H9 (cell line): ENCODE measurements around the gene PCOLCE2. TPM values are rescaled to one million over a fixed set of nuclear protein-coding genes. Genes with fewer than 3 reads are reported as not detected.

Experiments used
- DNase-seq: peaks from one replicate; pipeline ENCODE4 v3.0.0-alpha.2; 2017
- H2AFZ ChIP-seq: one replicate; pipeline ENCODE4 v1.6.1; 2013; ENCODE audit warnings: mild to moderate bottlenecking, low read length, control low read depth, moderate library complexity
- H2AK5ac ChIP-seq: 2 replicates; pipeline ENCODE4 v1.6.1; 2013; ENCODE audit warnings: low read length, control low read depth, mixed read lengths; ENCODE audit not compliant: insufficient read length
- H2BK120ac ChIP-seq: one replicate; pipeline ENCODE4 v1.6.1; 2013; ENCODE audit warnings: low read depth, mild to moderate bottlenecking, low read length, control low read depth, inconsistent platforms; ENCODE audit not compliant: poor library complexity, severe bottlenecking
- H2BK12ac ChIP-seq: 2 replicates; pipeline ENCODE4 v1.6.1; 2013; ENCODE audit warnings: low read length, control low read depth, mixed read lengths, low read depth; ENCODE audit not compliant: insufficient read length
- H2BK15ac ChIP-seq: 2 replicates; pipeline ENCODE4 v1.6.1; 2013; ENCODE audit warnings: low read depth, low read length, control low read depth
- H2BK20ac ChIP-seq: one replicate; pipeline ENCODE4 v1.6.1; 2013; ENCODE audit warnings: low read depth, mild to moderate bottlenecking, low read length, control low read depth, inconsistent platforms; ENCODE audit not compliant: poor library complexity, severe bottlenecking
- H2BK5ac ChIP-seq: 2 replicates; pipeline ENCODE4 v1.6.1; 2013; ENCODE audit warnings: low read length, control low read depth, mixed read lengths; ENCODE audit not compliant: insufficient read length
- H3K14ac ChIP-seq: 2 replicates; pipeline ENCODE4 v1.6.1; 2013; ENCODE audit warnings: low read length, control low read depth; ENCODE audit not compliant: insufficient read depth
- H3K18ac ChIP-seq: 2 replicates; pipeline ENCODE4 v1.6.1; 2013; ENCODE audit warnings: low read depth, mild to moderate bottlenecking, mixed read lengths, low read length, control low read depth; ENCODE audit not compliant: insufficient read length
- H3K23ac ChIP-seq: 2 replicates; pipeline ENCODE4 v1.6.1; 2013; ENCODE audit warnings: low read length, control low read depth, mixed read lengths, low read depth; ENCODE audit not compliant: insufficient read length
- H3K23me2 ChIP-seq: 2 replicates; pipeline ENCODE4 v1.6.1; 2013; ENCODE audit warnings: low read depth, mild to moderate bottlenecking, mixed read lengths, low read length, control low read depth; ENCODE audit not compliant: insufficient read length, poor library complexity, severe bottlenecking
- H3K27ac ChIP-seq: 2 replicates; pipeline ENCODE4 v1.5.1; 2013; ENCODE audit warnings: low read length, control low read depth, mixed read lengths, low read depth; ENCODE audit not compliant: insufficient read length
- H3K27me3 ChIP-seq: 2 replicates; pipeline ENCODE4 v1.6.1; 2013; ENCODE audit warnings: low read length, control low read depth, inconsistent platforms; ENCODE audit not compliant: insufficient read depth
- H3K4ac ChIP-seq: 2 replicates; pipeline ENCODE4 v1.6.1; 2013; ENCODE audit warnings: low read depth, mild to moderate bottlenecking, control low read depth, inconsistent platforms, low read length, moderate library complexity
- H3K4me1 ChIP-seq: 2 replicates; pipeline ENCODE4 v1.6.1; 2013; ENCODE audit warnings: low read length, control low read depth, inconsistent platforms; ENCODE audit not compliant: insufficient read depth
- H3K4me2 ChIP-seq: 2 replicates; pipeline ENCODE4 v1.6.1; 2013; ENCODE audit warnings: low read length, control low read depth, mixed read lengths; ENCODE audit not compliant: insufficient read length, insufficient read depth
- H3K56ac ChIP-seq: 2 replicates; pipeline ENCODE4 v1.6.1; 2013; ENCODE audit warnings: low read depth, mild to moderate bottlenecking, mixed read lengths, low read length, control low read depth; ENCODE audit not compliant: insufficient read length
- H3K79me1 ChIP-seq: 2 replicates; pipeline ENCODE4 v1.6.1; 2013; ENCODE audit warnings: low read depth, mild to moderate bottlenecking, moderate library complexity, low read length, control low read depth, inconsistent platforms; ENCODE audit not compliant: insufficient read depth, poor library complexity, severe bottlenecking
- H3K79me2 ChIP-seq: 2 replicates; pipeline ENCODE4 v1.6.1; 2013; ENCODE audit warnings: low read length, control low read depth, inconsistent platforms; ENCODE audit not compliant: insufficient read depth
- H3K9ac ChIP-seq: 2 replicates; pipeline ENCODE4 v1.6.1; 2013; ENCODE audit warnings: low read length, control low read depth, mixed read lengths; ENCODE audit not compliant: insufficient read length; ENCODE audit errors: extremely low read depth
- H3K9me3 ChIP-seq: one replicate; pipeline ENCODE4 v1.6.1; 2013; ENCODE audit warnings: low read depth, low read length, inconsistent platforms; ENCODE audit not compliant: control insufficient read depth
- H3T11ph ChIP-seq: one replicate; pipeline ENCODE4 v1.6.1; 2013; ENCODE audit warnings: mild to moderate bottlenecking, low read length, control low read depth, inconsistent platforms
- H4K20me1 ChIP-seq: one replicate; pipeline ENCODE4 v1.6.1; 2013; ENCODE audit not compliant: control insufficient read depth, insufficient read length, insufficient read depth
- H4K5ac ChIP-seq: 2 replicates; pipeline ENCODE4 v1.6.1; 2013; ENCODE audit warnings: low read depth, mild to moderate bottlenecking, mixed read lengths, low read length, control low read depth; ENCODE audit not compliant: insufficient read length
- H4K8ac ChIP-seq: replicated peaks from 2 replicates; pipeline ENCODE4 v1.6.1; 2013; ENCODE audit warnings: low read length, control low read depth, mixed read lengths, low read depth; ENCODE audit not compliant: insufficient read length
- H4K91ac ChIP-seq: 2 replicates; pipeline ENCODE4 v1.6.1; 2013; ENCODE audit warnings: low read depth, mild to moderate bottlenecking, moderate library complexity, mixed read lengths, low read length, control low read depth; ENCODE audit not compliant: insufficient read length
- H3K27ac Mint-ChIP-seq, 3 experiments: 2 replicates in 2 of 3; 3 replicates in 1 of 3; pipeline ENCODE4 v1.8.0; 2020 to 2021; ENCODE audit warnings: mixed read lengths in 3 of 3, mild to moderate bottlenecking in 1 of 3, moderate library complexity in 1 of 3
- H3K27me3 Mint-ChIP-seq: 2 replicates; pipeline ENCODE4 v1.8.0; 2021; ENCODE audit warnings: low read depth, mild to moderate bottlenecking, moderate library complexity, mixed read lengths
- H3K36me3 Mint-ChIP-seq, 3 experiments: 2 replicates in 2 of 3; 3 replicates in 1 of 3; pipeline ENCODE4 v1.8.0; 2020 to 2021; ENCODE audit warnings: low read depth in 3 of 3, mixed read lengths in 3 of 3; ENCODE audit not compliant: insufficient read depth in 1 of 3
- H3K4me1 Mint-ChIP-seq, 2 experiments: 2 replicates each; pipeline ENCODE4 v1.8.0; 2020; ENCODE audit warnings: mixed read lengths in 2 of 2
- H3K4me3 Mint-ChIP-seq, 2 experiments: 2 replicates in 1 of 2; 3 replicates in 1 of 2; pipeline ENCODE4 v1.8.0; 2020 to 2021; ENCODE audit warnings: mild to moderate bottlenecking in 2 of 2, mixed read lengths in 2 of 2, moderate library complexity in 1 of 2
- H3K9me3 Mint-ChIP-seq, 2 experiments: 2 replicates in 1 of 2; 3 replicates in 1 of 2; pipeline ENCODE4 v1.8.0; 2020; ENCODE audit warnings: mild to moderate bottlenecking in 2 of 2, mixed read lengths in 2 of 2, moderate library complexity in 1 of 2
- CTCF ChIP-seq: fragments of 200-600 bp; sonication (generic); conservative IDR thresholded peaks from 3 replicates; pipeline ENCODE4 v1.8.0; 2021; ENCODE audit warnings: antibody characterized with exemption, mild to moderate bottlenecking
- WGBS: extraction: QIAGEN DNeasy Blood & Tissue Kit; methylation state at CpG from one replicate; pipeline ENCODE4 v1.1.7; 2013; ENCODE audit warnings: missing lambda C conversion rate, low lambda C conversion rate, mixed read lengths; ENCODE audit not compliant: insufficient read length; ENCODE audit errors: extremely low coverage; 5-methylcytosine and 5-hydroxymethylcytosine counted together
- total RNA-seq: library from RNA; stranded (reverse); gene quantifications from 2 replicates; pipeline ENCODE4 v1.2.1, GENCODE V29; 2021

The PCOLCE2 gene
- total RNA-seq, 1 experiment from 2014 or later = 9.2 TPM

DNA sequence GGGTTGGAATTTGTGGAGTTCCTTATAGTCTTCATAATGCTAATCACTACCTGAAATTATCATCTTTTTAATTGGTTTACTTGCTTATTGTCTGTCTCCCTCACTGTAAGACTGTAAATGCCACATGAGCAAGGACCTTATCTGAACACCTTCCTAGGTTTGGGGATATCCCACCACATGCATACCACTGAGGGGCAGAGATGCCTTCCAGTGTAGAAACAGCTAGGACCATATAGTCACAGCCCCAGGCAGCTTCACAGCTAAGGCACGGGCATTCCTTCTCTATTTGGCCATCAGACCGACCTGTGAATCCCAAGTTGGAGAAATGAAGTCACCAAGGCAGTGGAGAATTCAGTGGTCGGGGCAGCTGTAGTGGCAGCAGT lies 46.0 kb upstream of the PCOLCE2 start:
- no peak overlapping the region for H3K27ac Mint-ChIP-seq
- H3K4ac ChIP-seq = no peak overlapping the region

More for the DNA sequence above, 46.0 kb upstream of the PCOLCE2 start:
- Histone ChIP-seq H3K9ac (no peak overlapping the region), H4K5ac (no peak overlapping the region), H4K91ac (no peak overlapping the region), H3K27me3 (no peaks in the 10 kb centered on the region), H3K23me2 (no peaks in the 10 kb centered on the region), H2AFZ (no peak overlapping the region), H3K9me3 (no peaks in the 10 kb centered on the region), H4K20me1 (no peaks in the 10 kb centered on the region), H3K27ac (no peak overlapping the region), H2BK20ac (no peak overlapping the region), H3K4me1 (peaks cover 6% of the 10 kb centered on the region; the same call in 1 of the 2 replicates), H3K14ac (no peak overlapping the region), H2AK5ac (no peak overlapping the region), H3K18ac (no peak overlapping the region), H3K23ac (no peak overlapping the region), H3K56ac (no peak overlapping the region), H4K8ac (no peak overlapping the region), H3T11ph (no peak overlapping the region), H3K4me2 (no peak overlapping the region), H3K79me2 (no peaks in the 10 kb centered on the region), H2BK15ac (no peak overlapping the region), H2BK5ac (no peak overlapping the region), H2BK12ac (no peak overlapping the region), H3K79me1 (no peaks in the 10 kb centered on the region), H2BK120ac (no peak overlapping the region)
- no peaks in the 10 kb centered on the region; a peak in 2 of 7 replicates for H3K36me3 Mint-ChIP-seq
- TF ChIP-seq CTCF = no peak
- H3K4me3 Mint-ChIP-seq = no peak overlapping the region
- H3K4me1 Mint-ChIP-seq = peaks cover 6 to 7% of the 10 kb centered on the region in 2 experiments
- DNase-seq = no peak
- no peaks in the 10 kb centered on the region for H3K27me3 Mint-ChIP-seq
- no CpG with 5 or more reads among the region's 3 CpGs for WGBS
- H3K9me3 Mint-ChIP-seq = no peaks in the 10 kb centered on the region
